ENCODE measurements around the gene PRKCE. TPM values are rescaled to one million over a fixed set of nuclear protein-coding genes. Genes with fewer than 3 reads are reported as not detected.

PRKCE gene
- total RNA-seq, 1 experiment from 2014 or later = 21.7 TPM

GRCh38 chr2:45688479-45689298, 37.2 kb downstream of the PRKCE start:
- no peaks in the 10 kb centered on the region for H4K20me1 ChIP-seq (ENCODE audit: insufficient read depth)
- H2AFZ ChIP-seq = no peak overlapping the region
- H3K36me3 ChIP-seq (ENCODE audit: low read depth) = no peaks in the 10 kb centered on the region
- no peak overlapping the region for H3K4me2 ChIP-seq
- peaks cover 5% of the 10 kb centered on the region; the same call in 1 of the 2 replicates for H3F3A ChIP-seq (ENCODE audit: insufficient read depth, low read depth)
- ChIA-PET POLR2A (ENCODE audit: unreplicated experiment) (no interaction called here), CTCF (no interaction called here)
- no peak for DNase-seq
- H3K27me3 ChIP-seq (ENCODE audit: insufficient read depth, low read depth) = no peaks in the 10 kb centered on the region
- no peak overlapping the region for H3K4me3 ChIP-seq
- no peaks in the 10 kb centered on the region for H3K9me2 ChIP-seq (ENCODE audit: insufficient read depth)
- H3K27ac ChIP-seq = no peak overlapping the region
- H3K4me1 ChIP-seq (replicated peaks; ENCODE audit: insufficient read depth) = peaks cover 21% of the 10 kb centered on the region
- H3K79me2 ChIP-seq (ENCODE audit: low read depth) = peaks cover 90% of the 10 kb centered on the region
- no TSS peak for BruUV-seq (replicated peaks)
- no peaks in the 10 kb centered on the region for H3K9me3 ChIP-seq (ENCODE audit: insufficient read depth, low read depth)
- TF ChIP-seq CTCF (conservative IDR thresholded peaks at IDR 0.05) (no peak), EZH2 (IDR thresholded peaks at IDR 0.05; ENCODE audit: low read depth) (no peak)
- intact Hi-C loops (cut with micrococcal nuclease; ENCODE audit: unreplicated experiment) = no loop called here

- Histone ChIP-seq H3K9me3 (ENCODE audit: insufficient read depth, low read depth) (no peaks in the 10 kb centered on the region), H3K4me2 (no peak overlapping the region), H3K27me3 (ENCODE audit: insufficient read depth, low read depth) (no peaks in the 10 kb centered on the region), H3F3A (ENCODE audit: insufficient read depth, low read depth) (no peaks in the 10 kb centered on the region), H2AFZ (no peak overlapping the region), H3K9me2 (ENCODE audit: insufficient read depth) (no peaks in the 10 kb centered on the region), H3K4me3 (no peak overlapping the region), H3K4me1 (replicated peaks; ENCODE audit: insufficient read depth) (peaks cover 8% of the 10 kb centered on the region; the same call in 1 of the 2 replicates), H3K79me2 (ENCODE audit: low read depth) (peaks cover 80% of the 10 kb centered on the region), H4K20me1 (ENCODE audit: insufficient read depth) (no peaks in the 10 kb centered on the region), H3K27ac (no peak overlapping the region), H3K36me3 (ENCODE audit: low read depth) (no peaks in the 10 kb centered on the region)
- ChIA-PET CTCF (no interaction called here), POLR2A (ENCODE audit: unreplicated experiment) (no interaction called here)
- BruUV-seq (replicated peaks) = no TSS peak
- TF ChIP-seq CTCF (conservative IDR thresholded peaks at IDR 0.05) = no peak
- TF ChIP-seq EZH2 (IDR thresholded peaks at IDR 0.05; ENCODE audit: low read depth) = no peak
- intact Hi-C loops (cut with micrococcal nuclease; ENCODE audit: unreplicated experiment) = no loop called here
- DNase-seq = no peak
Observed at GRCh38 chr2:45690231-45690630, 38.8 kb downstream of the PRKCE start.

DNA sequence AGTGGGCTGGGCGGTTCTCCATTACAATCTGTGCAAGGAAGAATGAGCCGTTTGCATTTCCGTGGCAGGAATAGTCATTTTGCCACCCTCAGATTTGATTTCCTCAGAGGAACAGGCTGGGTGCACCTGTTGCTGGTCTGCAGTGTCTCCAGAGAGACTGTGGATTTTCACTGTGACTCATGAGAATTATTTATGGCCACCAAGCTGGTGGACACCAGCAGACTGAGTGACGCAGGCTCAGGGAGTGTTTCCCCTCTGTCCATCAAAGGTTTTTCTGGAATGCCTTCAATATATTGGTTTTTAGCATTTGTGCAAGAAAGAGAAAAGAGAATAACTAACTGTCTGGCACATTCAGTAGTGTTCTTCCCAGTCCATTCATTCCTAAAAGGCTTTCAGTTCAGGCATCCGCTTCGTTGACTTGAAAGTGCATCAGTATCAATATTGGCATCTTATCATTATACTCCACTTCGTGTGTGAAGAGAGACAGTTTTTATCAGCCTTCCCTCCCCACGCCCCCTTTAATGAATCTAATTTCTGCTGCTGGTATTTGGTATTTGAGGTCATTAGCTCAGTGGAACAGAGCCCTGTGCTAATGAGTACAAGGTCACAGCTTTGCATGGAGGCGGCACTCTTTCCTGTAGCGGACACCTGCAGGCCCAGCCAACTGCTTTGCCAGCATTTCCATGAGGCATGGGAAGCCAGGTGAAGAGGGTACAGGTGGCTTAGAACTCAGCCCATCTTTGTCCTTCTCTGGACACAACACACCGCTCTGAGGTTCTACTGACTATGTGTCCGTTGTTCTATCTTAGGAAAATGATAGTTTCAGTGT, 39.9 kb downstream of the PRKCE start:
- intact Hi-C loops (cut with micrococcal nuclease; ENCODE audit: unreplicated experiment) = no loop called here
- H4K20me1 ChIP-seq (ENCODE audit: insufficient read depth) = no peaks in the 10 kb centered on the region
- H3K4me3 ChIP-seq = no peak overlapping the region
- no peaks in the 10 kb centered on the region for H3F3A ChIP-seq (ENCODE audit: insufficient read depth, low read depth)
- peaks cover 74% of the 10 kb centered on the region for H3K79me2 ChIP-seq (ENCODE audit: low read depth)
- no TSS peak for BruUV-seq (replicated peaks)
- peaks cover 8% of the 10 kb centered on the region; the same call in 1 of the 2 replicates for H3K4me1 ChIP-seq (replicated peaks; ENCODE audit: insufficient read depth)
- no peaks in the 10 kb centered on the region for H3K36me3 ChIP-seq (ENCODE audit: low read depth)
- H3K9me2 ChIP-seq (ENCODE audit: insufficient read depth) = no peaks in the 10 kb centered on the region
- POLR2A ChIA-PET (ENCODE audit: unreplicated experiment) = no interaction called here
- CTCF ChIA-PET = no interaction called here
- H2AFZ ChIP-seq = no peak overlapping the region
- TF ChIP-seq CTCF (conservative IDR thresholded peaks at IDR 0.05) (no peak), EZH2 (IDR thresholded peaks at IDR 0.05; ENCODE audit: low read depth) (no peak)
- no peaks in the 10 kb centered on the region for H3K27me3 ChIP-seq (ENCODE audit: insufficient read depth, low read depth)
- no peak overlapping the region for H3K4me2 ChIP-seq
- DNase-seq = no peak
- no peak overlapping the region for H3K27ac ChIP-seq
- no peaks in the 10 kb centered on the region for H3K9me3 ChIP-seq (ENCODE audit: insufficient read depth, low read depth)
